Stimulated activated memory B cell treated with anti-CD40 and anti-IgM and Interleukin-4, amounts not matched to agents 10 μg/mL and 1 μg/mL and 100 μg/mL, for 72 hours (primary cell): ENCODE results near the gene CHIA.

Experiments
- ATAC-seq: fragments of 150-1000 bp; cut with Tn5 transposase; 2 replicates; pipeline ENCODE4 v1.10.0; 2021
- H3K27ac Mint-ChIP-seq: one replicate; pipeline ENCODE4 v1.8.0; 2022; ENCODE audit warnings: mild to moderate bottlenecking, mixed read lengths
- H3K27me3 Mint-ChIP-seq: one replicate; pipeline ENCODE4 v1.8.0; 2022; ENCODE audit warnings: mixed read lengths
- H3K36me3 Mint-ChIP-seq: one replicate; pipeline ENCODE4 v1.8.0; 2022; ENCODE audit warnings: mixed read lengths
- H3K4me1 Mint-ChIP-seq: one replicate; pipeline ENCODE4 v1.8.0; 2022; ENCODE audit warnings: mixed read lengths
- H3K4me3 Mint-ChIP-seq: one replicate; pipeline ENCODE4 v1.8.0; 2022; ENCODE audit warnings: mild to moderate bottlenecking, moderate library complexity, mixed read lengths
- H3K9me3 Mint-ChIP-seq: one replicate; pipeline ENCODE4 v1.8.0; 2022; ENCODE audit warnings: mixed read lengths

CHIA gene

GRCh38 chr1:111274653-111275052, 16.0 kb upstream of the CHIA start:
- Mint-ChIP-seq H3K36me3 (peaks cover 6% of the 10 kb centered on the region), H3K27ac (no peak overlapping the region), H3K9me3 (no peaks in the 10 kb centered on the region), H3K4me1 (peaks cover 36% of the 10 kb centered on the region), H3K4me3 (no peak overlapping the region), H3K27me3 (peaks cover 40% of the 10 kb centered on the region)
- ATAC-seq = no peak

GRCh38 chr1:111275079-111275478, 15.6 kb upstream of the CHIA start:
- Mint-ChIP-seq H3K36me3 (peaks cover 6% of the 10 kb centered on the region), H3K27me3 (peaks cover 40% of the 10 kb centered on the region), H3K9me3 (no peaks in the 10 kb centered on the region), H3K27ac (no peak overlapping the region), H3K4me1 (peaks cover 33% of the 10 kb centered on the region), H3K4me3 (no peak overlapping the region)
- ATAC-seq = no peak

- H3K4me1 Mint-ChIP-seq = peaks cover 25% of the 10 kb centered on the region
- peaks cover 6% of the 10 kb centered on the region for H3K36me3 Mint-ChIP-seq
- H3K9me3 Mint-ChIP-seq = no peaks in the 10 kb centered on the region
- H3K27me3 Mint-ChIP-seq = peaks cover 35% of the 10 kb centered on the region
- no peak overlapping the region for H3K27ac Mint-ChIP-seq
- no peak overlapping the region for H3K4me3 Mint-ChIP-seq
- ATAC-seq = no peak
These were observed 14.7 kb upstream of the CHIA start for GRCh38 chr1:111275780-111276433.

DNA sequence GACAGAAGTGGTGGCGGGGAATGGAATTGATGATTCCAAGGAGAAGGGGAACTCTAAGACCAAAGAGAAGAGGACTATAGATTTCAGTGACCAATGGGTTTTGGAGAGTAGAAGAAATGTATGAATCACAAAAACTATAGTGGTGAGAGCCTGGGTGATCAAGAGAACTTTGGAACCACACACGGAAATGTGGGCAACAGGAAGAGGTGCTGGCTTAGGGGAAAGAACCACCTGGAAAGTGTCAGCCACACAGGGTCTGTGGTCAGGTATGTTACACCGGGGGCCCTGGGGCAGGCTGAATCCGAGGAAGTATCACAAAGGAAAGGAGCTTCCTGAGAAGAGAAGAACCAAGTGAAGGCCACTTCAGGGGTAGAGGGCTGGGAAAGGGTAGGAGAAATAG, 11.5 kb upstream of the CHIA start:
- peaks cover 6% of the 10 kb centered on the region for H3K36me3 Mint-ChIP-seq
- H3K4me1 Mint-ChIP-seq = peaks cover 16% of the 10 kb centered on the region
- ATAC-seq = no peak
- H3K9me3 Mint-ChIP-seq = no peaks in the 10 kb centered on the region
- H3K27me3 Mint-ChIP-seq = peaks cover 15% of the 10 kb centered on the region
- no peak overlapping the region for H3K4me3 Mint-ChIP-seq
- H3K27ac Mint-ChIP-seq = no peak overlapping the region

- Mint-ChIP-seq H3K4me1 (peaks cover 10% of the 10 kb centered on the region), H3K9me3 (no peaks in the 10 kb centered on the region), H3K27ac (no peak overlapping the region), H3K36me3 (peaks cover 6% of the 10 kb centered on the region), H3K4me3 (no peak overlapping the region), H3K27me3 (peaks cover 15% of the 10 kb centered on the region)
- ATAC-seq = no peak
These were observed 10.4 kb upstream of the CHIA start for GRCh38 chr1:111280267-111280666.

DNA sequence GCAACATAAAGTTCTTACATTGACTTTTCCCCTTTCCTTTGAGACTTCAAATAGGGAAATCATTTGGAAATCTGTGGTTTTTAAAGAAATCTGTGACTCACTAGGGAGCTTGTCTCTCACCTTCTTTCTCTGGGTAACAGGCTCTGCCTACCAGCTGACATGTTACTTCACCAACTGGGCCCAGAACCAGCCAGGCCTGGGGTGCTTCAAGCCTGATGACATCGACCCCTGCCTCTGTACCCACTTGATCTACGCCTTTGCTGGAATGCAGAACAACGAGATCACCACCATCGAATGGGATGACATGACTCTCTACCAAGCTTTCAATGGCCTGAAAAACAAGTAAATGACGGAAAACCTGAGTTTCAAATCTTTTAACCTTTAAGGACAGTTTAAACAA, 9.2 kb upstream of the CHIA start:
- Mint-ChIP-seq H3K4me1 (peaks cover 1% of the 10 kb centered on the region), H3K27me3 (peaks cover 15% of the 10 kb centered on the region), H3K27ac (no peak overlapping the region), H3K9me3 (no peaks in the 10 kb centered on the region), H3K4me3 (no peak overlapping the region), H3K36me3 (peaks cover 6% of the 10 kb centered on the region)
- no peak for ATAC-seq

DNA sequence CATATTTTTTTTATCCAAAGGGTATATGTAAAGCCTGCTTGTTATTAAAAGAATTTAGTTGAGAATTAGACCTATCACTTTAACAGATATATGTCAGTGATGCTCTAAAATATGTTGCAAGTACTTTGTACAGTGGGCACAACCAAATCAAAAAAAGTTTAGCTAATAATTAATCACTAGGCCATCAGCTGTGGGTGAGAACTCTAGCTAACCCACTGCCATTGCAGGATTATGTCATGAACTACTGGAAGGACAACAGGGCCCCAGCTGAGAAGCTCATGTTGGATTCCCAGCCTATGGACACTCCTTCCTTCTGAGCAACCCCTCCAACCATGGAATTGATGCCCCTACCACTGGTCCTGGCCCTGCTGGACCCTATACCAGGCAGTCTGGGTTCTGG, 6.8 kb upstream of the CHIA start:
- no peak overlapping the region for H3K27ac Mint-ChIP-seq

GRCh38 chr1:111285879-111286278, 4.8 kb upstream of the CHIA start:
- no peaks in the 10 kb centered on the region for H3K27me3 Mint-ChIP-seq
- no peak overlapping the region for H3K4me3 Mint-ChIP-seq
- no peaks in the 10 kb centered on the region for H3K4me1 Mint-ChIP-seq

More for the DNA sequence above, 6.8 kb upstream of the CHIA start:
- Mint-ChIP-seq H3K9me3 (no peaks in the 10 kb centered on the region), H3K4me3 (no peak overlapping the region), H3K36me3 (peaks cover under 1% of the 10 kb centered on the region), H3K4me1 (no peaks in the 10 kb centered on the region), H3K27me3 (peaks cover 8% of the 10 kb centered on the region)
- ATAC-seq = no peak

DNA sequence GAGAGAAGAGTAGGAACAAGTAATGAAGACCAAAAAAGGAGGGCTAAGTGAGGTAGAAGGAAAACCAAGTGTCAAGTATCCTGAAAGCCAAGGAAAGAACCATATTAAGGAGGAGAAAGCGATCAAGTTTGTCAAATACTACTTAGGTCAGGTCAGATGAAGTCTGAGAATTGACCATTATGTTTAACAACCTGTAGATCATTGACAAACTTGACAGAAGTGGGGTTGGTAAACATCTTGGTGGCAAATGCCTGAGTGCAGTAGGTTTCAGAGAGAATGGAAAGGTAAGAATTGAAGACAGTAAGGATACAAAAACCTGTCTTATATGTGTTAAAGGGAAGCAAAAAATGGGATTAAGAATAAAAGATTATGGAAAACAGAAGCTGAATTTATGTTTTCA, 3.7 kb upstream of the CHIA start:
- Mint-ChIP-seq H3K4me1 (no peaks in the 10 kb centered on the region), H3K9me3 (peaks cover 4% of the 10 kb centered on the region), H3K4me3 (no peak overlapping the region), H3K27me3 (no peaks in the 10 kb centered on the region), H3K36me3 (no peaks in the 10 kb centered on the region), H3K27ac (no peak overlapping the region)
- no peak for ATAC-seq

More at GRCh38 chr1:111285879-111286278, 4.8 kb upstream of the CHIA start:
- no peak for ATAC-seq
- H3K9me3 Mint-ChIP-seq = no peaks in the 10 kb centered on the region
- H3K36me3 Mint-ChIP-seq = no peaks in the 10 kb centered on the region
- no peak overlapping the region for H3K27ac Mint-ChIP-seq

DNA sequence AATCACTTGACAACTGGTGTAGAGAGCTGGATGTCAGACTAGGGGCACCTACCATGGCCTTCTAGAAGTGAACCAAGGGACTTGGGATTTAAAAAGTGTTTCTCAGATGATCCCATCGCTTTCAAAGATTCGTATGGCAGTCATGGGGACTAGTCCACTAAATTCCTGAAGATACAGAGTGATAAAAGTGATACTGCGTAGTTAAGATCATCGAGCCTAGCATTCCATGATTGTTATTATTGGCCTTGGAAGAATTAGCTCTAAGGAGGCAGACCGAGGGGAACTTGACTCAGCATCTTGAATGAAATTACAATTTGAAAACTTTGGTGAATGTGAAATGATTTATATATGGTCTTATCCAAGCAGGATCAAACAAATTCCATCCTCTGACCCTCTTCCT, 1.3 kb upstream of the CHIA start:
- no peaks in the 10 kb centered on the region for H3K27me3 Mint-ChIP-seq
- no peak for ATAC-seq
- H3K4me1 Mint-ChIP-seq = no peaks in the 10 kb centered on the region
- no peaks in the 10 kb centered on the region for H3K36me3 Mint-ChIP-seq
- H3K4me3 Mint-ChIP-seq = no peak overlapping the region
- no peak overlapping the region for H3K27ac Mint-ChIP-seq
- peaks cover 4% of the 10 kb centered on the region for H3K9me3 Mint-ChIP-seq

DNA sequence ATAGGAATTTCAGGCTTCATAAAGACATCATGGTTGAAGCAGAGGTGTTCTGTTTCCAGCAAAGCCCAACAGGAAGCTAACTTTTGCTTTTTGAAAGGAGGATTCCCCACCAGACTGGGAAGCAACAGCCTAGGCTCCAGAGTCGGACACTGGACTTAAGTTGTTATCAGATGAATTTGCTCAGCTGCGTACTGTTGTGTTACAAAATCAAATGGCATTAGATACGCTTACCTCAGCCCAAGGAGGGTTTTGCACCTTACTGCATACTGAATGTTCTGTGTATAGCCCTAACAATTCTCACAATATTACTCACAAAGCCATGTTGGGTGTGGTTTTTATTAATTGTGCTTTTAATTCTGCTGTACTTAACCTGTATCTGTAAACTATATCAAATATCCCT, 547 bp upstream of the CHIA start:
- no peak for ATAC-seq
- H3K36me3 Mint-ChIP-seq = no peaks in the 10 kb centered on the region
- peaks cover 4% of the 10 kb centered on the region for H3K9me3 Mint-ChIP-seq
- no peaks in the 10 kb centered on the region for H3K4me1 Mint-ChIP-seq
- no peak overlapping the region for H3K4me3 Mint-ChIP-seq
- no peak overlapping the region for H3K27ac Mint-ChIP-seq
- H3K27me3 Mint-ChIP-seq = no peaks in the 10 kb centered on the region

DNA sequence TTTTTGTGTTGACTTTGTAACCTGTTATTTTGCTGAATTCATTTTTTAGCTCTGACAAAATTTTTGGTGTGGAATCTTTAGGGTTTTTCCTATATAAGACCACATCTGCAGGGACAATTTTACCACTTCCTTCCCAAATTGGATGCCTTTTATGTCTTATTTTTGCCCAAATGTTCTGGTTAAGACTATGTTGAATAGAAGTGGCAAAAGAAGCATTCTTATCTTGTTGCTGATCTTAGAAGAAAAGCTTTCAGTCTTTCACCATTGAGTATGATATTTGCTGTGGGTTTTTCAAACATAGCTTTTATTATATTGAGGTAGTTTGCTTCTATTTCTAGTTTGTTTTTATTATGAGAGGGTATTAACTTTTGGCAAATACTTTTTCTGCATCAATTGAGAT, 3.7 kb downstream of the CHIA start:
- no peaks in the 10 kb centered on the region for H3K4me1 Mint-ChIP-seq
- ATAC-seq = no peak
- no peak overlapping the region for H3K4me3 Mint-ChIP-seq
- peaks cover 8% of the 10 kb centered on the region for H3K36me3 Mint-ChIP-seq
- H3K27ac Mint-ChIP-seq = no peak overlapping the region
- peaks cover 12% of the 10 kb centered on the region for H3K9me3 Mint-ChIP-seq
- no peaks in the 10 kb centered on the region for H3K27me3 Mint-ChIP-seq

GRCh38 chr1:111302374-111302773, 11.7 kb downstream of the CHIA start:
- no peaks in the 10 kb centered on the region for H3K27me3 Mint-ChIP-seq
- peaks cover 10% of the 10 kb centered on the region for H3K4me1 Mint-ChIP-seq

GRCh38 chr1:111309690-111310089, 19.0 kb downstream of the CHIA start:
- Mint-ChIP-seq H3K4me1 (no peaks in the 10 kb centered on the region), H3K36me3 (peaks cover 6% of the 10 kb centered on the region), H3K27ac (no peak overlapping the region), H3K4me3 (no peak overlapping the region), H3K9me3 (no peaks in the 10 kb centered on the region), H3K27me3 (no peaks in the 10 kb centered on the region)
- no peak for ATAC-seq

More at GRCh38 chr1:111302374-111302773, 11.7 kb downstream of the CHIA start:
- no peak overlapping the region for H3K4me3 Mint-ChIP-seq
- no peak for ATAC-seq
- H3K27ac Mint-ChIP-seq = no peak overlapping the region
- H3K9me3 Mint-ChIP-seq = peaks cover 20% of the 10 kb centered on the region
- peaks cover 14% of the 10 kb centered on the region for H3K36me3 Mint-ChIP-seq

DNA sequence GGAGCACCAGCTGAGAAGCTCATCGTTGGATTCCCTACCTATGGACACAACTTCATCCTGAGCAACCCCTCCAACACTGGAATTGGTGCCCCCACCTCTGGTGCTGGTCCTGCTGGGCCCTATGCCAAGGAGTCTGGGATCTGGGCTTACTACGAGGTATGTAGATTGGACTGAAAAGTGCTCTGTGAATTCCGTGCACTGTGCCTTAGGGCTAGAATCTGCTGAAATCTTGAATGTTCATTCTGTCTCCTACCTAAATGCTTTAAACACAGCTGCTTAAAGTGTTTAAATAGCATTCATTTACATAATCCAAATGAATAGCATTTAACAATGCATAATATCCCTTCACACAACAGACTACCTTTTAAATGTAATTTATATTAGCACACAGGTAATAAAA, 27.9 kb downstream of the CHIA start:
- no peaks in the 10 kb centered on the region for H3K9me3 Mint-ChIP-seq
- H3K4me3 Mint-ChIP-seq = no peak overlapping the region
- H3K27ac Mint-ChIP-seq = no peak overlapping the region
- no peak for ATAC-seq
- H3K36me3 Mint-ChIP-seq = no peaks in the 10 kb centered on the region
- peaks cover 17% of the 10 kb centered on the region for H3K4me1 Mint-ChIP-seq
- H3K27me3 Mint-ChIP-seq = no peaks in the 10 kb centered on the region

DNA sequence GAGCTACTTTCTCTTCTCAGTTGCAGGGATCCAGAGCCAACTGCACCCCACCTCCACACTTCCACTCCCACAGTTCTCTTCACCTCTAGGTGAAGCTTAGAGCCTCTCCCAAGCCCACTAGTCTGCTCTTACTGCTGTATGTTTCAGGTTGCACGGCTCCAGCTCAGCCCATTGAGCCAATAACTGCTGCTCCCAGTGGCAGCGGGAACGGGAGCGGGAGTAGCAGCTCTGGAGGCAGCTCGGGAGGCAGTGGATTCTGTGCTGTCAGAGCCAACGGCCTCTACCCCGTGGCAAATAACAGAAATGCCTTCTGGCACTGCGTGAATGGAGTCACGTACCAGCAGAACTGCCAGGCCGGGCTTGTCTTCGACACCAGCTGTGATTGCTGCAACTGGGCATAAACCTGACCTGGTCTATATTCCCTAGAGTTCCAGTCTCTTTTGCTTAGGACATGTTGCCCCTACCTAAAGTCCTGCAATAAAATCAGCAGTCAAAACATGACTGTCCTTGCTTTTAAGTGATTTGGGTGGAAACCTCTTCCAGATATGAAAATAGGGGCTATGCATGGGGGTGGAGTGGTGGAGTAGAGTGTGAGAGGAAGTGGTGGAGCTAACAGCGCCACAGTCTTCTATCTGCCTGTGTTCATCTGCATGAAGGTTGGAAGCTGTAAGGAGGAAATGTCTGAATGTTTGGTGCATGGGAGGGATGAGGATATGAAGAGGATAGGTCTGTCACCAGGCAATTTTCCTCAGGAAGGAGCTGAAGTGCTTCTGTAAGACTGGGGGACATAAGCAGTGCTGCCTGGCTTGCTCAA, 29.6 kb downstream of the CHIA start:
- no peak overlapping the region for H3K27ac Mint-ChIP-seq
- H3K4me1 Mint-ChIP-seq = peaks cover 17% of the 10 kb centered on the region
- no peak for ATAC-seq

More for the DNA sequence above, 29.6 kb downstream of the CHIA start:
- no peaks in the 10 kb centered on the region for H3K27me3 Mint-ChIP-seq
- no peak overlapping the region for H3K4me3 Mint-ChIP-seq
- no peaks in the 10 kb centered on the region for H3K9me3 Mint-ChIP-seq
- H3K36me3 Mint-ChIP-seq = no peaks in the 10 kb centered on the region
